NCI-H69 (cell line): ENCODE measurements around the gene DPCD.
A peak's percentile ranks its signal among the peaks of the same experiment; 100 is the strongest.
"Not testable (repeated sequence)": the region's sequence is repeated elsewhere in the genome, so short reads cannot be mapped to it uniquely, and the experiment has no call there.

Experiments
- DNase-seq: peaks from one replicate; lab custom pipeline; 2025; lab: John Stamatoyannopoulos, UW

DPCD gene

DNA sequence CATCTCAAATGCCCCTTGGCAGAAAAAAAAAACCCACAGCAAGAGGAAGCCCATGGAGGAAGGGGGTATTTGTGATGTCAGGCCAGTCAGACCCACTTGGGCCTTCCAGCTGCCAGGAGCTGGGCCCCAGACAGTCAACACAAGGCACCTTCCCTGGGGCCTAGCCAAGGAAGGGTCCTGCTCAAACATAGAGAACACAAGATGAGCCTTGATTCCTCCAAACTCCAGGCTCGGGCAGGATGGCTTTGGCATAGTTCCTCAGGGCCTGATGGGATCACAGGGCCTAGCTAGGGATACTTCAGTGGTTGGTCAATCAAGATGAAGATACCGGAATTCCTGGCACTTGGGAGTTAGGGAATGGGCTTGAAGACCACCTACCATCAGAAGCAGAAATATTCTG lies 30.8 kb downstream of the DPCD start:
- no peak for DNase-seq

DNA sequence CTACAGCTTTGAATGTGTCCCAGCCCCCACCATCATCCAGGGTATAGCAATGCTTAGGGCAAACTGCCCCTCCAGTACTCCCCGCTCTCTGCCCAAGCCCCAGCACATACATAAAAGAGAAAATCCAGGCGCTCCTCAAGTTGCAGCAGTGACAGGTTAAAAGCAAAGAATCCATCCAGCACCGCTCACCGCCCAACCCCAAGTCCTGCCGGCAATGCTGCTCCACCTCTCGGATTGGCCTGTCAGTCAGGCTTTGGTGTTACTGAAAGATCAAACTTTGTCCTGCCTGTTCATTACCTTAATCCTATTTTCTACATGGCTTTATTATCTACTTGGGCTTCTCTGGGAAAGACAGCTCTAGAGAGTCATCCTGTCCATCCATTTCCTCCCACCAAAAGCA lies 31.9 kb downstream of the DPCD start:
- DNase-seq: no peak

DNA sequence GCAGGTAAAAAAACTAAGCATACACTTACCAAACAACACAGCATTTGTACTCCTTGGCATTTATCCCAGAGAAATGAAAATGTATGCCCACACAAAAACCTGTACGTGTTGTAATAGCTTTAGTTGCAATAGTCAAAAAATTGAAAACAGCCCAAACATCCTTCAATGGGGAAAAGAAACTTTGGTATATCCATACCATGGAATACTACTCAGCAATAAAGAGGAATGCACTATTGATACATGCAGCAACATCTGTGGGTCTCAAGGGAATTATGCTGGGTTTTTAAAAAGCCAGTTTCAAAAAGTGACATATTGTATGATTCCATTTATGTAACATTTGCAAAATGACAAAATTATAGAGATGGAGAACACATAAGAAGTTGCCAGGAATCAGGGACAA lies 35.4 kb downstream of the DPCD start:
- no peak for DNase-seq

DNA sequence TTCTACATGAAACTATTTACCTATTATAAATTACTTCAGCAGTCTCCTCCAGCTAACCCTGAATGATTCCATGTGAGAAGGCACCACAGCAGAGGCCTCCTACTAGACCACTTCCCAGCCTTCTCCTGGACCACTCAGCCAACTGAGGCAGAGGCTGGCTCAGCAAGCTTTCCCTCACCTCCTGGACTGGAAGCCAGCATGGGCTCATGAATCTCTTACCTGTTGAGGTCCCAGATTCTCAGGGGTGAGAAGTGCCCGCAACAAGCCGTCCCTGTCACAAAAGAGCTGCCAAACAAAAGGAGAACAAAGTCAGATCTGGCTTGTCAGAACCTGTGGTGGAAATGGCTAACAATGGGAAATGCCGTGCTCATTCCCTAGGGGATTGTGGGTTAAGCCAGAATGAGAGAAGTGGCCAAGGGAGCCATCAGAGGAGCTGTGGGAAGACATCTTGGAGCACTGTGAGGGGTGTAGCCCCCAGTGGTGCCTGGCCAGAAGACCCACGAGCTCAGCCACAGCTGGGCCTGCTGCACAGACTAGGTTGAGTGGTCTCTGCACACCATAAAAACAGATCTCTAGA lies 36.5 kb downstream of the DPCD start:
- DNase-seq: no peak

DNA sequence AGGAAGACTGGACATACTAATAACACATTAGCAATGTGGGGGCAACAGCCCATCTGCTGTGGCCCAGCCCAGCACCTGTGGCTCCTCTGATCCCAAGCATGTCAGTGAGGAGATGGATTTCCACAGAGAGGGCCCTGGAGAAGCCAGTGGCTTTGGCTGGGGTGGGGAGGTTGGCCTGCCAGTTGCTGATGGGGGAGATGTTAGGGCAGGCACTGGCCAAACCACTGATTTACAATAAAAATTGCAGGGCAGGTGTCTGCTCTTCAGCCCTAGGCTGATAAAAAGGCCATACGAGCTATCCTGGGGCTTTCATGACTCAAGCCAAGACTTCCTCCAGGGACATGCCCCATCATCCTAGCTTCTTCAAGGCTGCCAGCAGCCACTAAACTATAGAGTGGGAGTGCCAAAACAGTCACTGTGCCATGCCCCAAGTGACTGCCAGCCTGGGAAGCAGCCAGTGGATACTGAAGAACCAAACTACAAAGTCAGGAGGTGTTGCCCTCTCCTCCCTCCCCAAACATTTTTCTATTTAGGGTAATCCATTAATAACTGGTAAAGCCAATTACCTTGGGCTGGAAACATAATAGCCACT lies 37.8 kb downstream of the DPCD start:
- DNase-seq: peak; percentile 5

DNA sequence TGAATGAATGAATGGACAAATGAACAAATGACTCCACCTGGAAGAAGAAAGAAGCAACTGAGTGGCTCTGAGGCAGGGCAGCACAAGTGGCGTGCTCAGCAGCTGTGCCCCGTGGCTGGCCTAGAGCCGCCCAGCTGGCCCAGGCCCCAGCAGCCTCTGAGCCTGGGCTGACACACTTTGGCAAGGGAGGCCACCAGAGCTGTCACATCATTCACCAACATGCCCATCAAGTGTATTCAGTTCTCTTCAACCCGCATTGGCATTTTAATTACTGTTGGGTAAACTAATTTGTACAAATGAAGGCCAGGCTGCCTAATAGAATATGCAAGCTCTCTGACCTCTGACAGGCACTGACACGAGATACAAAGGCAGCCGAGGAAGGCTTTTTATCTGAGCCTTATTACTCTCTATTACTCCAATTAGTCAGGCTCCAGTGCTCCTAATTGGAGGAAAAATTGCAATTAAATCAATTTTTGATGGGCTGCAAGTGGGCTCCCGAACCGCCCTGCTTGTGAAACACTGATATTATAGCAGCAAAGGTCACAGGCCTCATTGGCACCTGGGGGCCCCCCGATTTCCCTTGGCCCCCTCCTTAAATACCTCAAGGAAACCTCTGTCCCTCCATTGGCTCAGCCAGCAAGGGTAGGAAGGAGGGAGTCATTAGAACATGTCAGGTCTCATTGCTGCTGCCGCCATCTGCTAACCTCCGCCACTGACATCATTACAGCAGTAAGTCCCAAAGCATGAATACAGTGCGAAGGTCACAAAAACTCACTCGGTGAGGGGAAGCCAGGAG lies 41.9 kb downstream of the DPCD start:
- DNase-seq: peak; percentile 4

DNA sequence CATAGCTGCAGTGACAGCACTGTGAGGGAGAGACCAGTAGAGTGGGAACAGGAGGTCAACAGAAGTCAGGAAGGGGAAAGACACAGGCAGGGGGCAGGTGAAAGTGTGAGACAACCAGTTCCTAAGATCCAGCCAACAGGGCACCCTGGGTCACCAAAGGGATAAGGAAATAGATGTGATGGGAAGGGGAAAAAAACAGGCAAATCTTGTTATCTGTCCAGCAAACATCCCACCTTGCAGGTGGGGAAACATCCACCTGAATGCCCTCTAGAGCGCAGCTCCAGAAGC lies 42.5 kb downstream of the DPCD start:
- no peak for DNase-seq

DNA sequence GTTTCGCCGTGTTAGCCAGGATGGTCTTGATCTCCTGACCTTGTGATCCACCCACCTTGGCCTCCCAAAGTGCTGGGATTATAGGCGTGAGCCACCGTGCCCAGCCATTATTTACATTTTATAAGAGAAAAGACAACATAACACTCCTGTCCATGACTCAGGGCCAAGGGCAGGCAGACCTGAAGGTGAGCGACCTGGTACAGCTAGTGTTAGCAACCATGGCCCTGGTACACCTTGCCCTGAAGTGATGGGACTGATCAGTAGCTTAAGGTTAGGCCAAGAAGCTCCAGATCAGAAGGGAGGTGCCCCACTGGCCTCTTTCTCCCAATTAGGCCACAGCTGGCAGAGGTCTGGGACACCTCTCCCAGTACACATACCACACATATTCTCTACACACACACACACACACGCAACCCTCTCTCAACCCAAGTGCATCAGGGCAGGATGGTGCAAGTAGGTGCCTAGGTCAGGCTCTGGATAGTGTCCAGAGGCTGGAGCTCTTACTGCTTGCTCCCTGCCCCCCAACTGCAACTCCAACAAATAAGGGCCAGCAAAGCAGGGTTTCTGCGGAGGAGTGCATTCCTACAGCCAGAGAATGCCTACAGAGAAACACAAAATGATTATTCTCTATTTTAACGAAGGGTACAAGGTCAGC lies 43.8 kb downstream of the DPCD start:
- no peak for DNase-seq

DNA sequence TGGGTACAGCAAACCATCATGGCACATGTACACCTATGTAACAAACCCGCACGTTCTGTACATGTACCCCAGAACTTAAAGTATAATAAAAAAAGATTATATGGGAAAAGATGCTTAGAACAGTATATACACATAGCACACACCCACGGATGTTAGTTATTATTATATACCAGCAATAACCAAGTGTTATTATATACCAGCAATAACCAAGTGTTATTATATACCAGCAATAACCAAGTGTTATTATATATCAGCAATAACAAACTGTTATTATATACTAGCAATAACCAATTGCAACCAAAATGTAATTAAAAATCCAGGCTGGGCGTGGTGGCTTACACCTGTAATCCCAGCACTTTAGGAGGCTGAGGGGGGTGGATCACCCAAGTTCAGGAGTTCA lies 45.4 kb downstream of the DPCD start:
- not testable (repeated sequence) for DNase-seq

DNA sequence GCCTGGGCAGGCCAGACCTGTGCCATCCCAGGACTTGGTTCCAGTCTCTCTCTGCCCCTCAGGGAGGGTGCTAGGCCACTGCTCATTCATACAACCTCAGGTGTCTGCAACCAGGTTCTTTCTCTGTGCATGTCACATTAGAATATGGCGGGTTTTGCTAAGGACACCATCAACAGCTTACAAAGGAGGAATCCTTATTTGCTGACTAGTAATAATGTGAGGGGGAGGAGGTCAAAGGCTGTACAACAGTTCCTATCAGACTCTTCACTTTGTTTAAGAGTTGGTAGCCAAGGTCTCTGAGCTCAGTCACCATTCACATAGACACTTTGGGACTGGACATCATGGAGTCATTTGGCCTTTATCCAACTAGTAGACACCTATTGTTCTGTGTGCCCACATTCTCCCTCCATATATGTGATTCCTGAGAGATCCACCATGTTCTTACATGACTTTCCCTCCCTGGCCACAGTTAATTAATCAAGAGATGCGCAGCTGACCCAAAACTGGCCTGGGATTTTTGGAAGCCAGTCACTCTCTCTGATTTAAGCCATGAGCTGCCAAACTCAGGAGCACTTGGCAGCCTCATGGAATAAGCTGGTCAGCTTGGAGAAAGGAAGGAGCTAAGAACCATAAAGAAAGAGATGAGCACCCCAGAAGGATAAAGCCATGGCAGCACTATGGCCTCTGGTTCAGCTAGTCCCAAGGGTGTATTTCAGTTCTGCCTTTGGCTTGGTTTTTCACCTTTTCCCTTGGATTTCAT lies 51.2 kb downstream of the DPCD start:
- DNase-seq: no peak

DNA sequence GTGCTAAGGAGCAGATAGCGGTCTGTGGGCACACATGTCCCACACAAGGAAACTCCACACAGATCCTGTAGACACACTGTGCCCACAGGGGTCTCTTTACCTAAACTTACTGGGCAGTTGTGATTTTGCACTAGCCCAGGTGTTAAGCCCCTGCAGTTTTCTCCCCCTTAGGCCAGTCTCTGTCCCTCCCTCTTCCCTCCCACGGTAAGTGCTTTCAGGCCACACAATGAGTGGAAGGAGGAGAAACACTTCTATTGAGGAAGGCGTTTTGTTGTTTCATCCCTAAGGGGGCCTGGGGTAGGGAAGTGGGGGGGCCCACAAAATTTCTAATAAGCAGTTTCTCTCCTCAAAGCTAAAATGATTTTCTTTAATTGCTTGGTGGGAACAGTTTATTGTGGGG lies 55.4 kb downstream of the DPCD start:
- DNase-seq: peak; percentile 95

DNA sequence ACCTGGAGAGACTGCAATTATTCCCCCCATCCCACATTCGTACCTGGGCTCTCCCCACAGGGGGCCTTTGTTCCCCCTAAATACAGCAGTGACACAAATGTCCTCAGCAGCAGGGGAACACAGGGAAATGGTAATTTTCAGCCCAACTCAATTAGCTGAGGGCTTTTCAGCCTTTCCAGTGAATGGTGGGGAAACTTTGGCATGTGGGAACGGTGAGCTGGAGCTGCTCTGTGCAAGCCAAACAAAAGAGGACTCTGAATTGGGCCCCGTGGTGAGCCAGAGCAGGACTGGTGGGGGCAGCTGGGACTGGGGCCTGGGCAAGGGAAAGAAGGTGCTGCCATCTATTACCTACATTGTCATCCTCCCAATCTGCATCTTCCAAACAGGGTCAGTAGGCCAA lies 55.9 kb downstream of the DPCD start:
- DNase-seq: peak; percentile 95

DNA sequence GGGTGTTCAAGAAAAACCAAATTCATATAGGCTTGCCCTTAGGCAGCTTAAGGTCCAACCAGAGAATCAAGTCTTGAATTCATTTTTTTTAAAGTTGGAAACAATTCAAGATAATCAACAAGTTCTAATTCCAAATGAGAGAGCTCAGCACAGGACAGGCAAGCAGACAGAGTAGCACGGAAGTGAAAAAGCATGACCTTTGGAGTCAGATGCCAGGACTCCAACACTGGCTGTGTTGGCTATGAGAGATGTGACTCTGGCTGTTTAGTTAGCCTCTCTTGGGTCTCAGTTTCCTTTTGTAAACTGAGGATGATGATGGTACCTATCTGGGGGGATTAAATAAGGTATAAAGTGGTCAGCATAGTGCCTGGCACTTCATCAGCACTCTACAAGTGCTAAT lies 57.5 kb downstream of the DPCD start:
- no peak for DNase-seq

DNA sequence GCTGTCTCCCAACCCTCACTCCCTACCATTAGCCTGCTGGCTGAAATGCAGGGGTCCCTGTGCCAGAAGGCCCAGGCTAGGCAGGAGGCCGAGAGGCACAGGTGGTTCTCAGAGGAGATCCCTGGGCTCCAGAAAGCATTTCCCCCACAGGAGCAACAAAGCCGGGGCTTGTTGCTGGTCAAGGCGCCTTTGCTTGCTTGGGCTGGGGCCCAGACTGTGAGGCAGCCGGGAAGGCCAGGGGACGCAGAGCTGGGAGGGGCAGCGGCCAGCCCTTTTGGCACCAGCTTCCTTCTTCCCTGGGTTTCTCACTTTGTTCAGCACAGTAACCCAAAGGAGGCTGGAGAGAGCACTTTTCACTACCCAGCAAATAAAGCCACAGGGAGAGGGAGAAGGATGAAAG lies 58.2 kb downstream of the DPCD start:
- no peak for DNase-seq

DNA sequence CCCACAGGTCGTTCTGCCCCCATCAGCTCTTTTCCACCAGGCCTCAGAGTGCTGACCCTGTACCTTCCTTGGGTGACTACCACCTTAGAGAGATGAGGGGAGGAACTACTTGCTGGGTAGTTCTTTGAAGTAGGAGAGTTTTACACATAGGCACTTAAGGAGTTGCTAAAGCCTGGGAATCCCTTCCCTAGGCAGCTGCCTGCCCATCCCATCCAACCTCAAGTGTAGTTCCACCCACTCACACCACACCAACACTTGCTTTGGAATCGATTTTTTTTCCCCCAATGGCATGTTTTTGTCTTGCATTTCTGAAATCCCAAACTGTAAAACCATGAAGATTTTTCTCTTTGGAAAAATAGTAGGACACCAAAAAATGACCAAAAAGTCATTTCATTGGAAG lies 59.1 kb downstream of the DPCD start:
- no peak for DNase-seq

DNA sequence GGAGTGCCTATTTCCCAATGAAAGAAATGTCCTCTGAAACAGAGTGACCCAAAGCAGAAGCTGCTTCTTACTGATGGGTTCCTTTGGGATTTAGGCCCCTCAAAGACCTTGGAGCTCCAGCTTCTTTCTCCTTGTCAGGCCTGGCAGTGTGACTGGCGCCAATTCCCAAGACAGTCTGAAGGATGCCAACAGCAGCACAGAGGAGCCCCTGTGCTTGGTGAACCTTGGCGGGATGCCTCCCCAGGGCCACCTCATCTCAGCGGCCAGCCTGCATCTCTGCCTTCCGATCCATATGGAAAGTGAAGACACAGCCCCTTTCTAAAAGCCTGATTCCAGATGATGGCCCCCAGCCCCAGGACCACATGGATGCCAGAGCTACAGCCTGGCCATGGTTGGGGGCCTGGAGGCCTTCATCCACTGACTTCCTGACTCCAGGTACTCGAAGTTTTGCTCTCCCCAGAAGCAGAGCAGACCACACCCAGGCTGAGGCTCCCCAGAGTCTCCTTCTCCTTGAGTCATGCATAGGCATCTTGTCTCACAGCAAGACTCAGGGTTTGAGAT lies 61.5 kb downstream of the DPCD start:
- no peak for DNase-seq

DNA sequence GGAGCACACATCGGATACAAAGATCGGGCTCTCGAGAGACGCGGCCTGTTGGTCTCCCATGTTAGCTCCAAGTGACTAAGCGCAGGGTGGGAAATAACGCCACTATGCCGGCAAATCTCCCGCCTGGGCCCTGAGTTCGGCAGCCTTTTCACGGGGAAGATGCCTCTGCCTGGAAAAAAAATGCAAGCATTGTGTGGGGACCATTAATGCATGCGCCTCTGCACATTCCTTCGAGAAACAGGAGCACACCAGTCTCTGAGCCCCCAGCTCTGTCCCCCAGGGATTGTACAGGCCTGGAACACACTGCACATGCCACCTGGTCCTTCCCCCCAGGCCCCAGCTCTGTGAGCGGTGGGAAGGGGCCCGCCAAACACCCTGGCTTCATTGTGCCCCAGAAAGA lies 62.7 kb downstream of the DPCD start:
- DNase-seq: no peak

DNA sequence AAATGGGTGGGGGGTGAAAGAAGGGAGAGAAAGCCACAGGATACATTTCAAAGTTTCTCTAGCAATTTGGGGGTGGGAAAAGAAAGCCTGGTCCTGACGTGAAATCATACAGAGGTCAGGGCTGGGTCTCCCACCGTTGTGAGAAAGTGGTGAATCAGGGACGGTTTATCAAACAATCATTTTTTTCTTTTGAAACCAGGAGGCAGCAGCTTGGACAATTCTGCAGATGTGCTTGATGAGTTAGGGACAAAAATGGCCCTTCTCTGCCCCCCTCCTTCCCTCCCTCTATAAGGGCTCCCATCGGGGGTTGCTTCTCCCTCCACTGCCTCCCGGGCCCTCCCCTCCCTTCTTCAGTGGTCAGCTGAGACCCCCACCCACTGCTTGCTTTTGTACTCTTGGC lies 63.2 kb downstream of the DPCD start:
- no peak for DNase-seq

DNA sequence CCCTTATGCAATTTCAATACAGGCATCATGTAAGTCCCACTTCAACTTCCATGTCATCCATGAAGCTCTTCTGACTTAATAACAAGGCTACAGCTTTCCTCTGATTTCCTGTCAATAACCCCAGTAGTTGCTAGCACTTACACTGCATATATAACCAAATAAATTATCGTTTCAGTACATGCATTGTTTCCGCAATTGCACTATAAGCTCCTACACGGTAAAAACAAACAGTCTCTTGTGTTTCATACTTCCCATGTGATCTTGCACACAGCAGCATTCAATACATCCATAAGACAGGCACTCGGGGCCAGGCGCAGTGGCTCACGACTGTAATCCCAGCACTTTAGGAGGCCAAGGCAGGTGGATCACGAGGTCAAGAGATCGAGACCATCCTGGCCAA lies 65.4 kb downstream of the DPCD start:
- DNase-seq: no peak

DNA sequence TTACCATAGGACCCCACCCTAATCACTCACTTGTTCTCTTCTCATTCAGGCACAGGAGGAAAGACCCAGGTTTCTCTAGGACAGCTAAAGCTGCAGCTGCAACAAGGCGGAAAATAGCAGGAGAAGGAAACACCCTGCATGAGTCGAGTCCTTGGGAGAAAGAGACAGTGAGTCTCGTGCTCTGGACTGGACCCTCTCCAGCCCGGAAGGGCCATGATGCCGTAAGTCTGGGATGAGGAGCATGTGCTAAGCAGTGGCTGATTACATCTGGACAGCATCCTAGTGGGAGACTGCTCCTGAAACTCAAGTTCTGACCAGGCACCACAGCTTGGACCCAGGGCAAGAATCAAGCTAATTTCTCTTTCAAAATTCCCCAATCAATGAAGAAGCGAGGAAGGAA lies 67.4 kb downstream of the DPCD start:
- DNase-seq: no peak

DNA sequence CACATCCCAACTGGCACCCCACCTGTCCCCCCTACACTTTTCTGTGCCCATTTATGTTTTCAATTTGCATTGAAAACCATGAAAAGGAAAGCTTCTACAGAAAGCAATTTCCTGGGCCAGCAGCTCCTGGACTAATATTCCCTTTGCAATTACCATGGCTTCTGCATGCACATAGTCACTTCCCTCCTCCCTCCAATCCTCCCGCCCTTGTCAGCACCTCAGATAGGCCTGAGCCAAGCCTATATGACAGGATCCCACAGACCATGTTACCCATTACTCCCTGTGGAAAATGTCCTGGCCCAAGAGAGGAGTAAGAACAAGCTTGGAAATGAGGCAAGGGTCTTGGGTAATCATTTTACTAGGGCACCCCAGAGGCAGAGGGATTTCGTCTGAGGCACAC lies 68.8 kb downstream of the DPCD start:
- DNase-seq: no peak

DNA sequence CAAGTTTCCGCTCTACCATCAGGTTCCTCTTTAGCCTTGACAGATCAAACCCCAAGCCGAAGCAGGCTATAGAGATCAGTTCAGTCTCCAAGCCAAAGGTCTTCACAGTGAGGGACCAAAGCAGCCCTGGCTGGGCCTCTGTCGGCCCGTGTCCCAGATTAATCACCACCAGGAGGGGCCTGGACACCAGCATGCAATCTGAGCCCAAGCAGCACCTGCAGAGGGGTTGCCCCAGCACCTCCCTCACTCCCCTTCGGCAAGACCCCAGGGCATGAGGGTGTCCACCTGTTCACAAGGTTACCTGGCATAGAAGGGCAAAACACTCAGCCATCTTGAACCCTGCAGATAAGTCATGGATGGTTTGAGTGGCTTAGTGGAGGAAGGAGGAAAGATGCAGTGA lies 70.9 kb downstream of the DPCD start:
- DNase-seq: no peak
